ENCODE results near the gene SLC15A3.

Gene SLC15A3

GRCh38 chr11:60974726-60975125 lies 22.8 kb upstream of the SLC15A3 start:
- peak; percentile 69 for DNase-seq

- DNase-seq: peak; percentile 37
Measured at GRCh38 chr11:60974316-60974715, 22.3 kb upstream of the SLC15A3 start.

GRCh38 chr11:60973699-60974098 lies 21.7 kb upstream of the SLC15A3 start:
- DNase-seq: no peak

GRCh38 chr11:60972182-60973030 lies 20.4 kb upstream of the SLC15A3 start:
- DNase-seq: peak; percentile 67

- peak; percentile 82 for DNase-seq
Measured at GRCh38 chr11:60971520-60971919, 19.5 kb upstream of the SLC15A3 start, which contains the start of gene CD6. Gene CD6 (plus strand): TSS chr11:60971680. CDS start chr11:60971866, 186 bp downstream.

GRCh38 chr11:60970890-60971289 lies 18.9 kb upstream of the SLC15A3 start:
- no peak for DNase-seq

- peak; percentile 89 for DNase-seq
Measured at GRCh38 chr11:60970369-60970774, 18.4 kb upstream of the SLC15A3 start.

GRCh38 chr11:60968223-60968622 lies 16.2 kb upstream of the SLC15A3 start:
- DNase-seq: no peak

- DNase-seq: no peak
Measured at GRCh38 chr11:60966890-60967289, 14.9 kb upstream of the SLC15A3 start.

- no peak for DNase-seq
Measured at GRCh38 chr11:60964801-60965200, 12.8 kb upstream of the SLC15A3 start.

- no peak for DNase-seq
Measured at GRCh38 chr11:60960405-60960804, 8.4 kb upstream of the SLC15A3 start.

- DNase-seq: no peak
Measured at GRCh38 chr11:60959431-60959830, 7.5 kb upstream of the SLC15A3 start.

GRCh38 chr11:60957188-60957587 lies 5.2 kb upstream of the SLC15A3 start:
- DNase-seq: no peak

- DNase-seq: no peak
Measured at GRCh38 chr11:60955571-60955970, 3.6 kb upstream of the SLC15A3 start.

- DNase-seq: no peak
Measured at GRCh38 chr11:60954421-60954820, 2.4 kb upstream of the SLC15A3 start.

- DNase-seq: no peak
Measured at GRCh38 chr11:60953781-60954180, 1.8 kb upstream of the SLC15A3 start.

GRCh38 chr11:60952742-60953170 lies 780 bp upstream of the SLC15A3 start:
- no peak for DNase-seq

- no peak for DNase-seq
Measured at GRCh38 chr11:60951606-60951903, 421 bp downstream of the SLC15A3 start.

- peak; percentile 16 for DNase-seq
Measured at GRCh38 chr11:60950933-60951605, 907 bp downstream of the SLC15A3 start.

- no peak for DNase-seq
Measured at GRCh38 chr11:60950024-60950423, 2.0 kb downstream of the SLC15A3 start.

GRCh38 chr11:60948250-60948649 lies 3.7 kb downstream of the SLC15A3 start:
- no peak for DNase-seq

GRCh38 chr11:60947700-60948099 lies 4.3 kb downstream of the SLC15A3 start:
- DNase-seq: no peak

- DNase-seq: no peak
Measured at GRCh38 chr11:60946601-60947264, 5.2 kb downstream of the SLC15A3 start.

- DNase-seq: no peak
Measured at GRCh38 chr11:60945295-60945667, 6.7 kb downstream of the SLC15A3 start.

All from activated CD4-positive, alpha-beta T cell treated with anti-CD3 and anti-CD28 coated beads, Interleukin-2, Interleukin-6, amounts not matched to agents 100 ng/mL and 50 ng/mL, durations not matched to agents 16 hours and 8 hours (primary cell).